ENCODE results near the gene SIT1.

The SIT1 gene

GRCh38 chr9:35680331-35681105, 29.8 kb upstream of the SIT1 start:
- peak; percentile 35 for ATAC-seq

GRCh38 chr9:35679766-35680330, 29.1 kb upstream of the SIT1 start:
- TF ChIP-seq POU6F1 (CRISPR knock-in tag; IDR thresholded peaks at IDR 0.05; ENCODE audit: borderline replicate concordance, low read depth) = no peak
- TF ChIP-seq TCF4 (CRISPR knock-in tag; IDR thresholded peaks at IDR 0.05; ENCODE audit: borderline replicate concordance) = no peak
- TF ChIP-seq GLIS3 (CRISPR knock-in tag; IDR thresholded peaks at IDR 0.05) = no peak
- TF ChIP-seq SNAI2 (CRISPR knock-in tag; IDR thresholded peaks at IDR 0.05) = no peak
- TF ChIP-seq ARNTL (CRISPR knock-in tag; IDR thresholded peaks at IDR 0.05; ENCODE audit: borderline replicate concordance, low read depth) = no peak
- TF ChIP-seq PATZ1 (CRISPR knock-in tag; IDR thresholded peaks at IDR 0.05; ENCODE audit: borderline replicate concordance) = no peak
- TF ChIP-seq CSDC2 (CRISPR knock-in tag; IDR thresholded peaks at IDR 0.05) = no peak
- TF ChIP-seq ESRRG (CRISPR knock-in tag; IDR thresholded peaks at IDR 0.05) = no peak
- ATAC-seq = peak; percentile 24

More at GRCh38 chr9:35680331-35681105, 29.8 kb upstream of the SIT1 start:
- no peak for TF ChIP-seq OSR1 (CRISPR knock-in tag; IDR thresholded peaks at IDR 0.05)
- TF ChIP-seq TOX (CRISPR knock-in tag; IDR thresholded peaks at IDR 0.05; ENCODE audit: borderline replicate concordance) = no peak
- TF ChIP-seq POU6F1 (CRISPR knock-in tag; IDR thresholded peaks at IDR 0.05; ENCODE audit: borderline replicate concordance, low read depth) = no peak
- TF ChIP-seq ARNTL (CRISPR knock-in tag; IDR thresholded peaks at IDR 0.05; ENCODE audit: borderline replicate concordance, low read depth) = no peak
- TF ChIP-seq ESRRG (CRISPR knock-in tag; IDR thresholded peaks at IDR 0.05) = no peak
- no peak for TF ChIP-seq BACH2 (CRISPR knock-in tag; IDR thresholded peaks at IDR 0.05; ENCODE audit: borderline replicate concordance)
- no peak for TF ChIP-seq CSDC2 (CRISPR knock-in tag; IDR thresholded peaks at IDR 0.05)
- no peak for TF ChIP-seq CREB5 (CRISPR knock-in tag; IDR thresholded peaks at IDR 0.05; ENCODE audit: low read depth)
- no peak for TF ChIP-seq SNAI2 (CRISPR knock-in tag; IDR thresholded peaks at IDR 0.05)
- TF ChIP-seq RARB (CRISPR knock-in tag; IDR thresholded peaks at IDR 0.05) = no peak
- no peak for TF ChIP-seq ZNF8 (CRISPR knock-in tag; IDR thresholded peaks at IDR 0.05)
- no peak for TF ChIP-seq PPARA (CRISPR knock-in tag; IDR thresholded peaks at IDR 0.05; ENCODE audit: borderline replicate concordance)
- TF ChIP-seq PATZ1 (CRISPR knock-in tag; IDR thresholded peaks at IDR 0.05; ENCODE audit: borderline replicate concordance) = no peak
- TF ChIP-seq ZNF70 (CRISPR knock-in tag; IDR thresholded peaks at IDR 0.05) = no peak
- TF ChIP-seq GLIS3 (CRISPR knock-in tag; IDR thresholded peaks at IDR 0.05) = no peak
- no peak for TF ChIP-seq ZC3H10 (CRISPR knock-in tag; IDR thresholded peaks at IDR 0.05)
- no peak for TF ChIP-seq CSRNP3 (CRISPR knock-in tag; IDR thresholded peaks at IDR 0.05)
- TF ChIP-seq ZNF565 (CRISPR knock-in tag; conservative IDR thresholded peaks at IDR 0.05; ENCODE audit: low read depth) = no peak
- no peak for TF ChIP-seq ISL1 (CRISPR knock-in tag; IDR thresholded peaks at IDR 0.05)
